ENCODE measurements around the gene CLDN14.

CLDN14 gene

DNA sequence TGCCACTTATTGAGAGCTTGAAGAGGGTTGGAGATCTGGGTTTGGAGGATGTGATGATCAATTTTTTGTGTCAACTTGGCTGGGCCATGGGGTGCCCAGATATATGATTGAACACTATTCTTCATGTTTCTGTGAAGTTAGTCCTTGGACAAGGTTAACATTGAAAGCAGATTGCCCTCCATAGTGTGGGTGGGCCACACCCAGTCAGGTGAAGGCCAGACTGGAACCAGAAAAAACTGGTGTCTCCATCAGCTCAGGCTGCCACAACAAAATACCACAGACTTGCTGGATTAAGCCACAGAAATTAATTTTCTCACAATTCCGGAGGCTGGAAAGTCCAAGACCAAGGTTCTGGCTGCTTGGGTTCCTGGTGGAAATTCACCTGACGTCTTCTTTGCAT lies 7.5 kb downstream of the CLDN14 start:
- no peak for ATAC-seq (replicated peaks)
- H3K27me3 Mint-ChIP-seq: peaks cover 15 to 22% of the 10 kb centered on the region in 2 donors
- H3K4me3 Mint-ChIP-seq: no peak overlapping the region
- H3K9me3 Mint-ChIP-seq: peaks cover 5 to 8% of the 10 kb centered on the region in 2 donors
- H3K27ac Mint-ChIP-seq: no peak overlapping the region
- peaks cover 6 to 9% of the 10 kb centered on the region in 2 donors for H3K4me1 Mint-ChIP-seq
- no peak for DNase-seq
- peaks cover 2 to 4% of the 10 kb centered on the region in 2 donors for H3K36me3 Mint-ChIP-seq

DNA sequence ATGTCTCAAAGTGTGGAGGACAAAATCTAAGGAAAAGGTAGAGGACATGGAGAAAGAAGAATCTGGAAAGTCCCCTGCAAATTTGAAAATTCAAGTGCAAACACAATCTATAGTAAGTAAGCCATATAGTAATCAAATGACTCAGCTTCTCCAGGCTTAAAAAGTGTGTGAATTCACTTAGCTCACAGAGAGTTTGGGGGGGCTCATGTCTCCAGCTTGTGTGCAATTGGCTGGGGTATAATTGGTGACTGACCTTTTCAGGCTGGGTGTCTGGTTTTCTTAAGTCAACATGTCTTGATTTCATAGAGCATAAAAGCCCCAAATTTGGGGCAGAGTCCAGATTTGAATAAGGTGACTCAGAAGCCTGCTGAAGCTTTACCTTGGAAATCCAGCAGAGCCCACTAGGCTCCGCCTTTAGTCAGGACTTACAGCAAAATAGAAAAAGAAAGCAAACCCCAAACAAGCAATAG lies 8.6 kb downstream of the CLDN14 start:
- Mint-ChIP-seq H3K4me3 (no peak overlapping the region), H3K27me3 (peaks cover 15 to 27% of the 10 kb centered on the region in 2 donors), H3K27ac (no peak overlapping the region), H3K9me3 (peaks cover 5 to 8% of the 10 kb centered on the region in 2 donors), H3K4me1 (peaks cover 6 to 9% of the 10 kb centered on the region in 2 donors), H3K36me3 (peaks cover 2 to 4% of the 10 kb centered on the region in 2 donors)
- peak; percentile 92 to 95 for ATAC-seq (replicated peaks)
- DNase-seq: peak; percentile 20

DNA sequence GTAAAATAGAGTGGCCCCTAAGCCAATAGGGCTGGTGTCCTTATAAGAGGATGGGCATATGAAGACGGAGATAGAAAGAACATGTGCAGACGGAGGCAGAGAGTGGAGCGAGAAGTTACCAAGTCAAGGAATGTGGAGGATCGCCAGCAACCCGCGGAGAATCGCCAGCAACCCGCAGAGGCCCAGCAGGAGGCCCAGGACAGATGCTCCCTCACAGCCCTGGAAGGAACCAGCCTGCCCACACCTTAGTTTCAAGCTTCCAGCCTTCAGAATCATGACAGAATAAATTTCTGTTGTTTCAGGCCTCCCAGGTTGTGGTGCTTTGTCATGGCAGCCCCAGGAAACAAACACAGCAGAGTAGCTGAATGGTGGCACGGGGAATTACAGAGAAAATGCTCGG lies 9.6 kb downstream of the CLDN14 start:
- no peak overlapping the region for H3K4me3 Mint-ChIP-seq
- H3K4me1 Mint-ChIP-seq: peaks cover 6 to 9% of the 10 kb centered on the region in 2 donors
- ATAC-seq (replicated peaks): no peak
- peaks cover 2 to 4% of the 10 kb centered on the region in 2 donors for H3K36me3 Mint-ChIP-seq
- H3K9me3 Mint-ChIP-seq: peaks cover 5 to 8% of the 10 kb centered on the region in 2 donors
- no peak overlapping the region for H3K27ac Mint-ChIP-seq
- DNase-seq: no peak
- H3K27me3 Mint-ChIP-seq: peaks cover 15 to 27% of the 10 kb centered on the region in 2 donors

DNA sequence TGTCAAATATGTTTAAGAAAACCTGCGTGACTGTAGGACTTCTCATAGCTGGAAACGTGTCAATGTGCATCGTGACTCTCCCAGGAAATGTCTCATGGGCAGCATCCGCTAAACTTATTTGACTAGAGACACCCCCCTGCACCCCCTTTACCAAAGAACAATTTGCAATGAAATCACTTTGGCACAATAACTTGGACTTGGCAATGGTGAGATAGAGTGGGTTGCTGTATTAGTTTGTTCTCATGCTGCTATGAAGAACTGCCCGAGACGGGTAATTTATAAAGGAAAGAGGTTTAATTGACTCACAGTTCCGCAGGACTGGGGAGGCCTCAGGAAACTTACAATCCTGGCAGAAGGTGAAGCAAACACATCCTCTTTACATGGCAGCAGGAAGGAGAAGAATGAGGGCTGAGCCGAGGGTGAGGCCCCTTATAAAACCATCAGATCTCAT lies 13.8 kb downstream of the CLDN14 start:
- Mint-ChIP-seq H3K27ac (no peak overlapping the region), H3K4me3 (no peak overlapping the region), H3K9me3 (peaks cover 0 to 1% of the 10 kb centered on the region in 2 donors), H3K27me3 (peaks cover 0 to 17% of the 10 kb centered on the region in 2 donors), H3K4me1 (peaks cover 3 to 5% of the 10 kb centered on the region in 2 donors), H3K36me3 (no peaks in the 10 kb centered on the region)
- DNase-seq (no peak), ATAC-seq (replicated peaks) (no peak)

DNA sequence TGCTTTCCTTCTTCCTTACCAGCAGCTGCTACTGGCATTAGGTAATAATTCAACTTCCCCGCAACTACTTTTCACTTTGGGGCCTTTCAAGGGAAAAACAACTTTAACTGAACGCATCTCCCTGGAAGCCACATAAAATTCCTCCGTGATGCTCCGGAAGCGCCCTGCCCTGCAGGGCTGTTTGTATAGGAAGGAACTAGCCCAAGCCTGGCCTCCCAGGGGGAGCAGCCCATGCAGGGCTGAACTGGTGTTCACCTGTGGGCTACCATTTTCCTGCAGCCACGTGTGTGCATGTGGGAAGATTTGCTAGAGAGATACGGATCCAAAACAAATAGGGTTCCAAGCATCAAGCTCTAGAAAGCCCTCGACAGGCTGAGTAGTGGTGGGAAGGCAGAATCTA lies 14.4 kb downstream of the CLDN14 start:
- H3K9me3 Mint-ChIP-seq: no peaks in the 10 kb centered on the region
- H3K27me3 Mint-ChIP-seq: peaks cover 0 to 17% of the 10 kb centered on the region in 2 donors

DNA sequence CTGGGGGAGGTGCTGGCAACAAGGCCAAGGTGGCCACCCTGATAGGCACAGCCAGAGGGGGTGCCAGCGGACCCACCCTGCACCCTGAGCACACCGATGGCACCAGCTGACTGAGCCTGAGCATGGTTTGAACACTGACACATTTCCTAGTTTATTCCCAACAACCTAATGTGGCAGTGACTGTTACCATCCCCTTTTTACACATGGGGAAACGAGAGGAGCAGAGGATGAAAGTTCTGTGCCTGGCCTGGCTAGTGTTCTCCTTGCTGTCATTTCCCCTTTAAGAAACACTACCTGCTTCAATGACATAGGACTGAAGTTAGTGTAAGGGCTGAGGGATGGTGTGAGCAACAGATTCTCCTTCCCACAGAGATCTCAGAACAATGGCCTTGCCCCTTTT lies 15.3 kb downstream of the CLDN14 start:
- Mint-ChIP-seq H3K4me3 (no peak overlapping the region), H3K27me3 (peaks cover 0 to 17% of the 10 kb centered on the region in 2 donors), H3K27ac (no peak overlapping the region), H3K36me3 (no peaks in the 10 kb centered on the region), H3K4me1 (peaks cover 0 to 3% of the 10 kb centered on the region in 2 donors), H3K9me3 (no peaks in the 10 kb centered on the region)
- ATAC-seq (replicated peaks) (no peak), DNase-seq (no peak)

More for the DNA sequence above, 14.4 kb downstream of the CLDN14 start:
- Mint-ChIP-seq H3K36me3 (no peaks in the 10 kb centered on the region), H3K4me1 (peaks cover 0 to 3% of the 10 kb centered on the region in 2 donors), H3K27ac (no peak overlapping the region), H3K4me3 (no peak overlapping the region)
- DNase-seq (no peak), ATAC-seq (replicated peaks) (no peak)

DNA sequence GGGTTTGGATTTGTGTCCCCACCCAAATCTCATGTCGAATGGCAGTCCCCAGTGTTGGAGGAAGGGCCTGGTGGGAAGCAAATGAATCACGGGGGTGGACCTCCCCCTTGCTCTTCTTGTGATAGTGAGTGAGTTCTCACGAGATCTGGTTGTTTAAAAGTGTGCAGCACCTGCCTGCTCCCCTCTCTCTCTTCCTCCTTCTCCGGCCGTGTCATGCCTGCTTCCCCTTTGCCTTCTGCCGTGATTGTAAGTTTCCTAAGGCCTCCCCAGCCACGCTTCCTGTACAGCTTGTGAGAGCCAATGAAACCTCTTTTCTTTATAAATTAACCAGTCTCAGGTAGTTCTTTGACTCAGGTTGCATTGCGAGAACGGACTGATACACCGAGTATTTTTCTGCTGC lies 15.9 kb downstream of the CLDN14 start:
- Mint-ChIP-seq H3K36me3 (no peaks in the 10 kb centered on the region), H3K27me3 (peaks cover 0 to 17% of the 10 kb centered on the region in 2 donors), H3K27ac (no peak overlapping the region), H3K9me3 (no peaks in the 10 kb centered on the region), H3K4me3 (no peak overlapping the region), H3K4me1 (peaks cover 0 to 3% of the 10 kb centered on the region in 2 donors)
- ATAC-seq (replicated peaks) (peak; percentile 39 to 45), DNase-seq (no peak)

DNA sequence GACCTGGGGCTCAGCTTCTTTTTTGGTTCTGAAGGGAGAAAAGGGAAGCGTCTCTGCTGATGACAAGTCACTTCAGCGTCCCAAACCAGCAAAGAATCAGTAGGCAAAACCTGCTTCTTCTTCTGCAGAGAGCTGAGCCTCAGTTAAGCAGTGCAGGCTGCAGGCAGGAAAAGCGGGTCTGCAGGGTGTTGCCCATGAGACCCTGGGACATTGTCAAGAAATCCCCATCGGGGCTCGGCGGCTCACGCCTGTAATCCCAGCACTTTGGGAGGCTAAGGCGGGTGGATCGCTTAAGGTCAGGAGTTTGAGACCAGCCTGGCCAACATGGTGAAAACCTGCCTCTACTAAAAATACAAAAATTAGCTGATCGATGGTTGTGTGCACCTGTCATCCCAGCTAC lies 16.7 kb downstream of the CLDN14 start:
- Mint-ChIP-seq H3K4me3 (no peak overlapping the region), H3K4me1 (peaks cover 0 to 3% of the 10 kb centered on the region in 2 donors), H3K9me3 (no peaks in the 10 kb centered on the region), H3K27ac (no peak overlapping the region), H3K36me3 (no peaks in the 10 kb centered on the region), H3K27me3 (peaks cover 0 to 17% of the 10 kb centered on the region in 2 donors)
- DNase-seq (no peak), ATAC-seq (replicated peaks) (no peak)

DNA sequence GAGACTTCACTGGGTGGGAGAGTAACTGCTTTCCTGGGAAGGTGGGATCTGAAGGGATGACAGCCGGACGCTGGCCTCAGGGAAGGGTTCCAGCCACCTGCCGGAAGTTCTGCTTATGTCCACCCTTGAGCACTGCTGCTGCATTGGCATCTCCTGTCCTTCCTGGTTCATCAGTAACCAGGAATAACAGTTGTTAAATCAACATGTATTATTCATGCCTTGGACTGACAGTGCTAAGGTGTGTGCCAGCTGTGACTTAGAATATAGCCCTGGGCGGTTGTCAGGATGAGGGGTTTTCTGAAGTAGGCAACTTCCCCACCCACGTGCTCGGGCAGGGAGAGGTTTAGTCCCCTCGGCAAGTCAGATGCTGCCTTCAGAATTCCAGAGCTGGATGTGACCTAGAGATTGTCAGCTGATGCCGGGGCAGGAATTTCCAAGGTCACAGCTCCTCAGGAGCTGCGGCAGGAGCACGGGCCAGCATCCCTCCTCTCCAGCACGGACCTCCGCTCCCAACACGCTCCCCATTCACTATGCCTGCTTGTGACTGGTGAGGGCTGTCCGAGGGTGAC lies 17.9 kb downstream of the CLDN14 start:
- DNase-seq (no peak), ATAC-seq (replicated peaks) (no peak)
- Mint-ChIP-seq H3K36me3 (no peaks in the 10 kb centered on the region), H3K27me3 (peaks cover 0 to 10% of the 10 kb centered on the region in 2 donors), H3K9me3 (no peaks in the 10 kb centered on the region), H3K4me1 (peaks cover 0 to 3% of the 10 kb centered on the region in 2 donors), H3K27ac (no peak overlapping the region), H3K4me3 (no peak overlapping the region)

DNA sequence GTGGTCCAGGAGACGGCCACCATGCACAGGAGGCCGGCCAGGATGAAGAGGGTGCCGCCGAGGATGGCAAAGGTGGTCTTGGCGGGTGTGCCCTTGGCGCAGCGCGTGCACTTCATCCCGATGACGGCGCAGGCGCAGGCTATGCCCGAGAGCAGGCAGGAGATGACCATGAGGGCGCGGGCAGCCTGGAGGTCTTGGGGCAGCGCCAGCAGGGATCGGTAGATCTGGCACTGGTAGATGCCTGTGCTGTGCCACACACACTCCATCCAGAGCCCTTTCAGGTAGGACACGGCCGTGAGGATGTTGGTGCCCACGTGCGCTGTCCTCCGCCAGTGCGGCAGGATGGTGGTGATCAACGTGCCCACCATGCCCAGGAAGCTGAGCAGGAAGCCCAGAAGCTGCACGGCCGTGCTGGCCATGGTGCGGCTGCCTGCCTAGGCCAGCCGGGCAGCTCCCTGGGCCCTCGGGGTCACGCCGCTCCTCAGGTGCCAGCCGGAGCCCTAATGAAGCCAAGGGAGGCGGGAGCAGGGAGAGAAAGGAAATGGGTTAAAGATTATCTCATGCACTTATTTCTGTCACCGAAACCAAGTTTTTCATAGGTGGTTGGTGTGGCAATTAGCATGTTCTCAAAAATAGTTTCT lies 18.5 kb downstream of the CLDN14 start:
- Mint-ChIP-seq H3K36me3 (no peaks in the 10 kb centered on the region), H3K4me1 (peaks cover 0 to 3% of the 10 kb centered on the region in 2 donors), H3K27me3 (peaks cover 0 to 10% of the 10 kb centered on the region in 2 donors), H3K9me3 (no peaks in the 10 kb centered on the region), H3K4me3 (no peak overlapping the region), H3K27ac (no peak overlapping the region)
- DNase-seq: no peak
- no peak for ATAC-seq (replicated peaks)

DNA sequence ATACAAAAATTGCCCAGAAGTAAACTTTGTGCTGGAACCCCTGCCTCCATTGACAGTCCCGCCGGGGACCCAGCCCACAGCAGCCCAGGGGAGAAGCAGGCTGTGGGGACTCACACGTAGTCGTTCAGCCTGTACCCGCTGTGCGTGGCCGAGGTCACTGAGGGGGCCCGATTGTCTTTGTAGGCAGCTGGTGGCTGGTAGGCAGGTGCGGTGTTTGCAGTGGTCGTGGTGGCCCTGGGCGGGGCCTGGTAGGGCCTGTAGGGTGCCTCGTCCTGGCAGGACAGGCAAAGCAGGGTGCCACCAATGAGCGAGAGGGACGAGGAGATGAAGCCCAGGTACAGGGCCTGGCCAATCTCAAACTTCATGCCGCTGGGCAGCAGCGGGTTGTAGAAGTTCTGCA lies 19.1 kb downstream of the CLDN14 start:
- H3K9me3 Mint-ChIP-seq: no peaks in the 10 kb centered on the region
- H3K4me3 Mint-ChIP-seq: no peak overlapping the region
- H3K36me3 Mint-ChIP-seq: no peaks in the 10 kb centered on the region
- H3K27ac Mint-ChIP-seq: no peak overlapping the region
- DNase-seq (no peak), ATAC-seq (replicated peaks) (no peak)
- peaks cover 0 to 3% of the 10 kb centered on the region in 2 donors for H3K4me1 Mint-ChIP-seq
- peaks cover 0 to 10% of the 10 kb centered on the region in 2 donors for H3K27me3 Mint-ChIP-seq

DNA sequence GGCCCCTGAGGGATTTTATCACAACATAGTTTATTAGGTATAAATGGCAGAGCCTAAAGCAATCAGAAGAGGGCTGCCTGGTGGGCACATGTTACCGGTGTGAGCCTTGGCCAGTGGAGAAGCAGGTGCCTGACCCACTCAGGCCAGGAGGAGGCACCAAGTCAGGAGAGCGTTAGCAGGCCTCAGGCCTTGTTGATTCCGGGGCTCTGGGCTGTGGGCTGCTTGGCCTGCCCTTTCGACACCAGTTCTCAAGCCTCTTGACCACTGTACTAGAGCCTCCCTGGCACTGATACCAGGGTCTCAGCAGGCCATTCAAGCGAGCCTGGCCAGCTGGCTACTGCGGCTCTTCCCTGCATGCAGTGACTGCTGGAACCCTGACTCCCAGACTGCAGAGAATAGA lies 20.8 kb downstream of the CLDN14 start:
- no peak for ATAC-seq (replicated peaks)
- peaks cover 0 to 3% of the 10 kb centered on the region in 2 donors for H3K4me1 Mint-ChIP-seq
- no peaks in the 10 kb centered on the region for H3K9me3 Mint-ChIP-seq
- no peak overlapping the region for H3K4me3 Mint-ChIP-seq
- DNase-seq: no peak
- no peaks in the 10 kb centered on the region for H3K36me3 Mint-ChIP-seq
- no peak overlapping the region for H3K27ac Mint-ChIP-seq
- H3K27me3 Mint-ChIP-seq: peaks cover 0 to 16% of the 10 kb centered on the region in 2 donors

DNA sequence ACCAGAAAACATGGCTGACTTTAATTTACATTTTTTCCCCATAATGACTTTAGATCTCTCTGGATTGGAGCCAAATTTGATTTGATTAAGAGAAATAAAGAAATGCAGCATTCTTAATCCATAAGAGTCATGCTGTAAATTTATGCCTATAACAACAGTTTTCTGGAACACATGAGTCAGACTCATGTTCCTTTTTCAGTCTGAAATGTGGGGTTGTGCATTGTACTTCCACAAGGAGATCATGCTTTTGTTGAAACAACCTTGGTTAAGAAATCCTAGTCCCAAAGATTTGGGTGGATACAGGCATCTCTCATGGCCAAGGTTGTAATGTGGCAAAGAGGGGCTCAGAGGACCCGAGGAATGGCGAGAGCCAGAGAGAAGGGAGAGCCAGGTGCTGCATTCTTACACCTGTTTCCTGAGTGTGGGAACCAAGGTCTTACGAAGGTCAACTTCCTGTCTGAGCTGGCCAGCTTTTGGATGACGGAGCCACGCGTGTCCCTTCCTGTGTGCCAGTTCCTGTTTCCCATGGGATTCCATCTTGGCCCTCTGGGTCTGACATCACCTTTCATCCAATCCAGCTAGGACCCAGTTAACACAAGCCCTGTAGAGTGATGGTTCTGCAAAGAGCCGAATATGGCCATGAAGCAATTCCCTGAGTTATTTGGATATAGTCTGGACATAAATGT lies 23.1 kb downstream of the CLDN14 start:
- H3K36me3 Mint-ChIP-seq: no peaks in the 10 kb centered on the region

DNA sequence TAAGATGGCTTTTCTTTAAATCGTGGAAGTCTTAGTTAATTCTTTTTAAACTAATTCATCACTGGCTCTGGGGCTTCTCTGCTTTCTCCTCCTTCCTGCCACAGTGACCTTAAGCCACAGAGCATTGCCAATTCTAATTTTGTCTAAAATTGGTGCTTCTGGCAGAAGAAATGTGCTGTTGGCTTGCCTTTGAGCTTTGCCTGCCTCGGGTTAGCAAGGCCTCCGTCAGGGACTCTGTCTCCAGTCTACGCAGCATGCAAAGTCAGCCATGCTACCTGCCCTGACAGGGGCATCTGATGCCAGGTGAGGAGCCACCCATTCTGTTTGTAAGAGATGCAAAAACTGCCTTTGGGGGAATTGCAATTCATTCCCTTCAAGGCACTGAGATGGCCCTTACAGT lies 25.2 kb downstream of the CLDN14 start:
- Mint-ChIP-seq H3K27ac (no peak overlapping the region), H3K36me3 (no peaks in the 10 kb centered on the region), H3K27me3 (peaks cover 4 to 11% of the 10 kb centered on the region in 2 donors)

More for the DNA sequence above, 23.1 kb downstream of the CLDN14 start:
- Mint-ChIP-seq H3K4me1 (no peaks in the 10 kb centered on the region), H3K4me3 (no peak overlapping the region), H3K27ac (no peak overlapping the region), H3K9me3 (no peaks in the 10 kb centered on the region), H3K27me3 (peaks cover 0 to 11% of the 10 kb centered on the region in 2 donors)
- DNase-seq (no peak), ATAC-seq (replicated peaks) (no peak)

More for the DNA sequence above, 25.2 kb downstream of the CLDN14 start:
- Mint-ChIP-seq H3K9me3 (no peaks in the 10 kb centered on the region), H3K4me1 (no peaks in the 10 kb centered on the region), H3K4me3 (no peak overlapping the region)
- DNase-seq: no peak
- no peak for ATAC-seq (replicated peaks)

All from stimulated activated naive B cell treated with anti-CD40 and anti-IgM and Interleukin-4, amounts not matched to agents 10 μg/mL and 1 μg/mL and 100 μg/mL, for 72 hours (primary cell).